HG02885 (cell line): ENCODE results near the gene ATP2C2.
"Not testable (repeated sequence)": the region's sequence is repeated elsewhere in the genome, so short reads cannot be mapped to it uniquely, and the experiment has no call there.

ENCODE experiments used
- ATAC-seq: cut with Tn5 transposase; IDR thresholded peaks from one replicate; pipeline ENCODE4 v1.9.1; 2021; ENCODE audit warnings: mild to moderate bottlenecking; ENCODE audit not compliant: unreplicated experiment, poor library complexity

ATP2C2 gene, protein sequence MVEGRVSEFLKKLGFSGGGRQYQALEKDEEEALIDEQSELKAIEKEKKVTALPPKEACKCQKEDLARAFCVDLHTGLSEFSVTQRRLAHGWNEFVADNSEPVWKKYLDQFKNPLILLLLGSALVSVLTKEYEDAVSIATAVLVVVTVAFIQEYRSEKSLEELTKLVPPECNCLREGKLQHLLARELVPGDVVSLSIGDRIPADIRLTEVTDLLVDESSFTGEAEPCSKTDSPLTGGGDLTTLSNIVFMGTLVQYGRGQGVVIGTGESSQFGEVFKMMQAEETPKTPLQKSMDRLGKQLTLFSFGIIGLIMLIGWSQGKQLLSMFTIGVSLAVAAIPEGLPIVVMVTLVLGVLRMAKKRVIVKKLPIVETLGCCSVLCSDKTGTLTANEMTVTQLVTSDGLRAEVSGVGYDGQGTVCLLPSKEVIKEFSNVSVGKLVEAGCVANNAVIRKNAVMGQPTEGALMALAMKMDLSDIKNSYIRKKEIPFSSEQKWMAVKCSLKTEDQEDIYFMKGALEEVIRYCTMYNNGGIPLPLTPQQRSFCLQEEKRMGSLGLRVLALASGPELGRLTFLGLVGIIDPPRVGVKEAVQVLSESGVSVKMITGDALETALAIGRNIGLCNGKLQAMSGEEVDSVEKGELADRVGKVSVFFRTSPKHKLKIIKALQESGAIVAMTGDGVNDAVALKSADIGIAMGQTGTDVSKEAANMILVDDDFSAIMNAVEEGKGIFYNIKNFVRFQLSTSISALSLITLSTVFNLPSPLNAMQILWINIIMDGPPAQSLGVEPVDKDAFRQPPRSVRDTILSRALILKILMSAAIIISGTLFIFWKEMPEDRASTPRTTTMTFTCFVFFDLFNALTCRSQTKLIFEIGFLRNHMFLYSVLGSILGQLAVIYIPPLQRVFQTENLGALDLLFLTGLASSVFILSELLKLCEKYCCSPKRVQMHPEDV

DNA sequence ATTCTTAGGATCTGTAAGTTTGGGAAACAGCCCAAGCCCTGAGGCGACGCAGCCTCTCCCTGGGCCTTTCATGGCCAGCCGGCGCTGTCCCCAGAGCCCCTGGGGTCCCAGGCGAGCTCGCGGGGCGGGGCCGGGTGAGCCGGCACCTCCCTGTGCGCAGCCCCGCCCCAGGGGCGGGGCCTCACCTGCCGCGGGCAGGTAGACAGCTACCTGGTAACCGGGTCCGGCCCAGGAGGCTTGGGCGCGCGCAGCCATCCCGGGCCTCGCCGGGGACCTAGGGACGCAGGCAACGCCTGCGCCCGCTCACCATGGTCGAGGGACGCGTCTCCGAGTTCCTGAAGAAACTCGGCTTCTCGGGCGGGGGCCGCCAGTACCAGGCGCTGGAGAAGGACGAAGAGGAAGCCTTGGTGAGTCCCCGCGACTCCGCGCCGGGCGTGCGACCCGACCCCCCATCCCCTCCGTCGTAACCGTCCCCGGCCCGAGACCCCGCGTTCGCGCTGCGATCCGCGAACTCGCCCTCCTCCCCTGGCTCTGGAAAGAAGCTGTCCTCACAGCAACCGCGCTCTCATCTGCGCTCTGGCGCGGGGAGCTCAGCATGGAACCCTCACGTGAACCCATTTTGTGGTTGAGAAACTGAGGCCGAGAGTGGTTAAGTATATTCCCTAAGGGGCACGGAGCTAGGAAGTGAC lies at the start of gene ATP2C2:
Gene ATP2C2, plus strand, starts transcription at position 231 of the 689 bp plus-strand sequence. Its CDS starts 78 bp downstream, at position 309.
- ATAC-seq, result no peak

DNA sequence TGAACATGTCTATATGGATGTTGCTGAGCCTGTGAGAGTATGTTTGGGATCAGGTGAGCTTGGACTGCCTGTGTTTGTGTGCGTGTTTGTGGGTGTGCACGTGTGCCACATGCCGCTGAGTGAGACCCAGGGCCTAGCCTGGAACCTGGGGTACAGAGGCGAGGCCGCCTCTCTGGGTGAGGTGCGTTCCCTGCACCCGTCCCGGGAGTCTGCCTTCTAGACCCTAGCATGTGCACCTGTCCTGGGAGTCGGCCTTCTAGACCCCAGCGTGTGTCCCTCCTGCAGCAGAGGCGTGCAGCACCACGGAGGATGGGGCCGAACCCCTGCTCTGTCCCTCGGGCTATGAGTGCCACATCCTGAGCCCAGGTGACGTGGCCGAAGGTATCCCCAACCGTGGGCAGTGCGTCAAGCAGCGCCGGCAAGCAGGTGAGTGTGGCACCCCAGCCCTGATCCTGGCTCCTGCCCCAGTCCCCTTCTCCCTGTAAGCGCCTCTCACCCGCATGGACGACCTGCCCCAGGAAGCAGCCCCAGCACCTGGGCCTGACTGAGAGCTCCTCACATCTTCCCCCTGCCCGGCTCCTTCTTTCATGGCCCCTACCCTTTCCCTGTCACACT lies 49.1 kb upstream of the ATP2C2 start:
- no peak for ATAC-seq

DNA sequence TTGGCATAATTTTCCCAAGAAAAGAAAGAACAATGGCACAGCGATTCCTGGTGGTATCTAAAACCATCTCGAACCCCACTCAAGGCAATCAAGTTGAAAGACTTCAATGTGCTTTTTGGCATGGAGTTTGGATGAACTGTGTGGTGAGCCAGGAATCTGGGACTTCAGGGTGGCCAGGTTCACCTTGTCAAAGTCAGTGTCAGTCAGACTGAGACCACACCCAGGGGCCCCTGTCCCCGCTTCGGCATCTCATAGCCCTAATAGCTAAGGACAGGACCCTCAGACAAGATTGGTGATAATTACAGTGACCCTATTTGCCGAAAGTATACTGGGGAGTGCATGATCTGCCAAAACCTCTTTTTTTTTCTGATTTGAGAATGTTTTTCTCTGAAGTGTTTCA lies 47.8 kb upstream of the ATP2C2 start:
- ATAC-seq, result no peak

DNA sequence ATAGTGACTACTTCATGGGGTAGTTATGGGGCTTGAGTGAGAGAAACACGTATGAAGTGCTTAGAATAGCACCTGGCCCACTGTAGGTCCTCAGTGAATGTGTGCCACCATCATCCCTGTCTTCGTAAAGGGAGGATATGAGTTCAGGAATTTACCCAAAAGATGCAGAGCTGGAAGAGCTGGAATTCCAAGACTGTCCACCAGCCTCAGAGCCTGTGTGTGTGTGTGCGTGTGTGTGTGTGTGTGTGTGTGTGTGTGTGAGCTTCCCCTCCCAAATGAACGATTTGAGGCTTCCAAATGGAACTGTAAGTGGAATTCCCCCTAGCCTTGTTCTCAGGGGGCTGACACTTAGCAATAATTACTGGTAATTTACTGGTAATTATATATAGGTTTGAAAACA lies 46.4 kb upstream of the ATP2C2 start:
- ATAC-seq, result no peak

DNA sequence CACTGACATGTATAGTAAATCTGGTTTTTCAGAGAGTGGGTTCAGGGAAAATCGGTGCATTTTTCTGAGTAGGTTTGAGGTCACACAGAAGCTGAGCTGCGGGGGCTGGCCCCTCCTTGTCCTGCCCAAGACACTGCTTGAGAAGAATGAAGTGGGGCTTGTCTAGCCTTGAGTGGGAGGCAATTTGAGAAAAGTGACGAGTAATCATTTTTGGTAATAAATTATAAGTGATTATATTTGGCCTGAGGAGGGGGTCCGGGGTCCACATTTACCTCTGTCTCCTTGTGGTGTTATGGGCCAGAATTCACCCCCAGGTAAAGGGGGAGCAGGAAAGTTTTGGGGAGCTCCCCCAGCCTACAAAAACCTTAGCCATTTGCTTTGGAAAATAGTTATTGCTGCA lies 45.6 kb upstream of the ATP2C2 start:
- ATAC-seq, result no peak

DNA sequence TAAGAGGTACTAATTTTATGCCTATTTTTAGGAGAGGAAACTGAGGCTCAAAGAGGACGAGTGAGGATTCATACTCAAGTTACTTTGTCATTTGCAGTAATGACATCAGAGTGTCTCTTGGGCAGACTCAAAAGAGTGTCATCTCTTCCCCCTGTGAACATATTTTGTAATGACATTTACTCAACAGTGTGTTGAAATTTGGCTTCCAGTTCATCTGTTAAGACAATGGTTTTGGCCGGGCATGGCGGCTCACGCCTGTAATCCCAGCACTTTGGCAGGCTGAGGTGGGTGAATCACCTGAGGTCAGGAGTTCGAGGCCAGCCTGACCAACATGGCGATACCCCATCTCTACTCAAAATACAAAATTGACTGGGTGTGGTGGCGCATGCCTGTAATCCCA lies 44.7 kb upstream of the ATP2C2 start:
- no peak for ATAC-seq

DNA sequence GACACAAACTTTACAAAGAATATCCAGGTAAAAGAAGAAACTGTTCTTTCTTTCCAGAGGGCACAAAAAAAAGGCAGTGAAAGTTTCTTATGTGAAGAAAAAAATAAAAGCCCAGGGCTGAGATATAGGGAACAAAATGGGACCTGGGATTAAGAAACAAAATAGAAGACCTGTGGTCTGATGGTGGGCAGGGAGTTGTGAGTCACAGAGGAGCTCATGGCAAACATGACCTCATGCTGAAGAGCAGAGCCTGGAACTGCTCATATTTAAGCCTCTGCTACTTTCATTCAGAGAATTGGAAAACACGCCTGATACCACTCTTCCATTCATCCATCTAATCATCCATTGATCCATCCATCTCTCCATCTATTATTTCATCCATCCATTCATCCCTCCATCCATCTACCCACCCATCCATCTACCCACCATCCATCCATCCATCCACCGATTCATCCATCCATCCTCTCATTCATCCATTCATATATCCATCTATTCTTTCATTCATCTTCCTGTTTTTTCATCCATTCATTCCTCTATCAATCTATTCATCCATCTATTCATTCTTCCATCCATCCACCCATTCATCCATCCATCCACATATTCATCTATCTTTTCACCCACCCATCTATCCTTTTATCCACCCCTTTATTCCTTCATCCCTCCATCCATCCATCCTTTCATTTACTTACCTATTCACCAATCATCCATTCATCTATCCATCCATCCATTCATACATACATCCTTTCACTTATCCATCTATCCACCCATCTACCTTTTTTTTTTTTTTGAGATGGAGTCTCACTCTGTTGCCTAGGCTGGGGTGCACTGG lies 43.7 kb upstream of the ATP2C2 start:
- no peak for ATAC-seq

DNA sequence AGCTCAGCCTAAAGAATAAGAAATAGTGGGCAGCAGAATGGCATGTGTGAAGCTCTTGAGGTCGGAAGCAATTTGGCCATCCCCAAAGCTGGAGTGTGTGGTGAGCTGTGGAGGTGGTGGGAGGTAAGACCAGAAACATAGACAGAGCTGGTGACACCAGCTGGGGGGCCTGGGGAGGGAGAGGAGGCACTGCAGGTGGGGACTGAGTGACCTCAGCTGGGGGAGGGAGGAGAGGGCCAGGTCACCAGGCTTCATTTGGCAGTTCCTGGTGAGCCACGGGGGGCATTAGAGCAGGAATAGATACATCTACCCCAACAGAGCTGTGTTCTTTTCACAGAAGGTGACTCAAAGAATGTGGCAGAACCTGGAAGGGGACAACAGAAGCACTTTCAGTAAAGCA lies 41.8 kb upstream of the ATP2C2 start:
- ATAC-seq, result no peak

DNA sequence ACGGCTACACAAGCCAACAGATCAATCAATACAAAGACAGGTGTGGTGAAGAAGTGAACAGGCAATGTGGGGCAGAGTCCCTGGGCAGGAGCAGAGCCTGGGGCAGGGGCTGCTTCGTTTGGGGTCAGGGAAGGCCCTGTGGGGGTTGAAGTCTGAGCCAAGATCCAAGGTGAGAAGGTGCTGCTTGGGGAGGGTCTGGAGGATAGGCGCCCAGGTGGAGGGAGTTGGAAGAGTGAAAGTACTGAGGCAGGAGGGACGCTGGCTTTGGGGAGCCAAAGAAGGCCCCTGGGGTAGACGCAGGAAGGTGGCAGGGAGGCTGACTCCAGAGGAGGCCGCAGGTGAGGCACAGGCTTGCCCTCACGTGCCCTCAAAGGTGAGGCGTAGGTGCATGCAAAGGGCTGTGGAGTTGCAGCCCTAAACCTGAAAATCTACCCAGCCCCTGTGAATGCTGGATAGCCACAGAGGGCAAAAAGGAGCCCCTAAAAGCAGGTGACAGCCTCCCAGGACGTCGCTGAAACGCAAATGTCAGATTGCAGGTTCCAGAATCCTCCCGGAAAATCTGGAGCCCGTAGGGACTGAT lies 40.3 kb upstream of the ATP2C2 start:
- no peak for ATAC-seq

DNA sequence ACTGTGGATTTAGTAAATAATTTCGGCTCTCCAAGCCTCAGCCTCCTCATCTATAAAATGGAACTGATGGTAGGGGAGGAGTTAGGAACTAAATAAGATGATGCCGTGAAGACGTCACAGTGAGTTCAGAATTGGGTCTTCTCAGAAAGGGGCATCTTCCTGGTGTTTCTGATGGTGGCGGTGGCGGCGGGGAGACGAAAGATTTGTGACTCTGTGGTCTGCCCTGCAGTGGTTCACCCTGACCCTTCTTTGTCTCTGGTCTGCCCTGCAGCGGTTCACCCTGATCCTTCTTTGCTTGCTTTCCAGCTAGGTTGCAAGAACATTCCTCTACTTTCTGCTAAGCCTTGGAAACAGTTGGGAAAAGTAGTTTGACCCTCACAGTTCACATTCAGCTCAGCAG lies 39.3 kb upstream of the ATP2C2 start:
- ATAC-seq, result no peak

DNA sequence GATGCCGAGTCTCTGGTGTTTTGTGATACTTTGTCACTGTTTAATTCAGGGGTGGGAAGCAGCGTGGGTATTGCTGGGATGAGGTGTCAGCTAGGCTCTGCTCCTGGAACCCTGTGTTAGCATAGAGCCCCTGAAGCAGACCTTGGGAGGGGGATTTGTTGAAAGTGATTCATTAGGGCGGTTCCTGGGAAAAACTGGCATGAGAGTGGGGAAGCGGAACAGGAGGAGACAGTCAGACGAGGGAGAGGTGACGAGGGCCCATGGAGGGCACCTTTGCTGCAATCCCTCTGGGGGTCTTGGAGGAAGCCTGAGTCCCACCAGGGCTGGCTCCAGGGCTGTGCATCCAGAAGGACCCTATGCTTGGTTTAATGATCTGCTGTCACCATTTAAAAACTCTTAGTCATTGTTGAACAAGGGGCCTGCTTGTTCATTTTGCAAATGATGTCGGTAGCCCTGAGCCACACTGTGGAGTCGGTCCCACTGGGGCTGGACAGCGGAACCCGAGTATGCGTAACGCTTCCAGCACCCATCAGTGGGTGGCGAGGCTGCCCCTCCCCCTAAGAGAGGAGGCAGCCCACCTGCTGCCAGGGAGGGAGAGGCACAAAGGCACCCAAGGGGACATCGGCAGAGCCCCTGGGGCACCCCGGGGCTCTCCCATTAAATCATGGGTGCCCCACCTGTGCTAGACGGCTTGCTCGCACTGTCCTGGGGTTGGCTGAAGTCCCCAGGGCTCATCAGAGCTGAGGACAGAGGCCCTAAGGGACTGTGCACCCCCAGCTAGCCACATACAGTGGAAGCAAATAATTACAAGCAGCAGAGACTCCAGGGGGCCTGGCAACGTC lies 38.3 kb upstream of the ATP2C2 start:
- no peak for ATAC-seq

DNA sequence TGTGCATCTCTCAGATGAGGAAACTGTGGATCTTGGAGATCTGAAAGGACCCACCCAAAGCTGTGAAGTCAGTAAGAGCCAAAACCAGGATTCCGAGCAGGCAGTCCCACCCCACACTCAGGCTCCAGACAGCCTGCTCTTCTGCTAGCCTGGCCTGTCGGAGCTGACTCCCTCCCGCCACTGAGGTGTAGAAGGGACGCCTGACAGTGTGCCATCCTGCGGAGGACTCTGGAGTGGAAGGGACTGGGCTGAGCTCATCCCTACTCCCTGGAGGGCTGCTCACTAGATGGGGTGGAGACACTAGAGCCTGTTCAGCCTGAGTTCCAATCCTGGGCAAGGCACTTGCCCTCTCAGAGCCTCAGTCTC lies 37.7 kb upstream of the ATP2C2 start:
- ATAC-seq, result no peak

DNA sequence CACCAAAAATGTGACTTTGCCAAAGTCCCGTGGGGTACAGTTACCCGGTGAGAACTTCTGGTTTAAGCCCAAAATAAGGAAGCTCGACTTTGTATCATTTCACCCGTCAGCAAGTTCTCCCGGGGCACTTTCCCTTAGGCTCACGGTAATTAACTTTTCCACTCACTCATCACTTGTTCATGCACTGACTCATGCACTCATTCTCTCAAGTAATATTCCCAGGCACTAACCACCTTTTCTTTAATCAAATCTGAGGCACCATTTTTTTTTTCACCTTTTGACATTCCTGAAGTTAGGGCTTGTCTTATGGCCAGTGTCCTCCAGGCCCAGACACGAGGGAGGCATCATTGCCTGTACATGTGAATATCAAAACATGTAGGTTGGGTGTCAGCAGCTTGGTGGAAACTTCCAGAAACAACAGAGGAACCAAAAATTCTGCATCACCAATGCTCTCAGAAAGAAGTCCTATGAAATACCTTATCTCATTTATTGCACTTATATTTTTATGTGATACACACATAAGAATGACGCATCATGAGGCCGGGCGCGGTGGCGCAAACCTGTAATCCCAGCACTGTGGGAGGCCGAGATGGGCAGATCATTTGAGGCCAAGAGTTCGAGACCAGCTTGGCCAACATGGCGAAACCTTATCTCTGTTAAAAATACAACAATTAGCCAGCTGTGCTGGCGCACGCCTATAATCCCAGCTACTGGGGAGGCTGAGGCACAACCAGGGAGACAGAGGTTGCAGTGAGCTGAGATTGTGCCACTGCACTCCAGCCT lies 36.1 kb upstream of the ATP2C2 start:
- ATAC-seq, result no peak

DNA sequence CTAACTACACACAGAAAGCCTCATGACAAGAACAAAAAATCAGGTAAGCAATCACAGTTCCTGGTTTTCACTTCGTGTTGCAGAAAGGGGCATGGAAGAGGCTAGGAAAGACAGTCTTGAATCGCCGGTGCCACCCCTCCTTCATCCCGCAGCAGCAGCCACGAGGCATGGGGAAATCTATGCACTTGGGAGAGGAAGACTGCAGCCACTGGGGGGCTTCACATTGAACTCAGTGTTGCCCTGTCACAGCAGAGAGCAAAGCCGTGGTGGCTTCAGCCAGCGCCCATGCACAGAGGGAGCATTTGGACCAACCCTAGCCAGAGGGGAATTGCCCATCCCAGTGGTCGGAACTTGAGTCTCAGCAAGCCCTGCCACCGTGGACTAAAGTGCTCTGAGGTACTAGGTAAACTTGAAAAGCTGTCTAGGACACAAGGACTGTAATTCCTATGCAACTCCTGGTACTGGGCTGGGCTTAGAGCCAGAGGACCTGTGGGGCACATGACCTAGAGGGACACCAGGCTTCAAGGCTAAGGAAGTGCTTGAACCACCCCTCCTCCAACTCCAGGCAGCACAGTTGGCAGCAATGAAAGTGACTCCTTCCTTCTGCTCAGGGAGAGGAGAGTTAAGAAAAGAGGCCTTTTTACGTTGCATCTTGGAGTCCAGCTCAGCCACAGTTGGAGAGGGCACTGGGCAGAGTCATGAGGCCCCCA lies 35.2 kb upstream of the ATP2C2 start:
- no peak for ATAC-seq

DNA sequence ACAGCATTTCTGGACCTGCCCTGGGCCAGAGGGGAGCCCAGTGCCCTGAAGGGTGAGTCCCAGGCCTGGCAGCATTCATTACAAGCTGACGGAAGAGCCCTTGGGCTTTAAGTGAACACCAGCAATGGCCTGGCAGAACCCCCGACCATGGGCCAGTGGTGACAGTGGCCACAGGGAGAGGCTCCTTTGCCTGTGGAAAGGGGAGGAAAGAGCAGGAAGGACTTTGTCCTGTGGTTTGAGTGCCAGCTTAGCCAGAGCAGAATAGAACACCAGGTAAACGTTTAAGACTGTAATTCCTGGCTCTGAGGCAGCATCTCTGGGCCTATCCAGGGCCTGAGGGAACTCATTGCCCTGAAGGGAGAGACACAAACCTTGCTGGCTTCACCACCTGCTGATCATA lies 34.3 kb upstream of the ATP2C2 start:
- no peak for ATAC-seq

DNA sequence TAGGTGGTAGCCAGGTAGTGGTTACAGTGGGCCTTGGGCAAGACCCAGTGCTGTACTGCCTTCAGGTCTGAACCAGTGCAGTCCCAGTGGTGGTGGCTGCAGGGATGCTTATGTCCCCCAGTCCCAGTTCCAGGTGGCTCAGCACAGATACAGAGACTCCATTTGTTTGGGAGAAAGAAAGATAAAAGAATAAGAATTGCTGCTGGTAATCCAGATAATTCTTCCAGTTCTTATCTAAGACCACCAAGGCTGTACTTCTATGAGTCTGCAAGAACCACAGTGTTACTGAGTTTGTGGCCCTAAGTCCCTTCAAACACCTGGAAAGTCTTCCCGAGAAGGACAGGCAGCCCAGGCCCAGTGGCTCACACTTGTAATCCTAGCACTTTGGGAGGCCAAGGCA lies 33.9 kb upstream of the ATP2C2 start:
- no peak for ATAC-seq

DNA sequence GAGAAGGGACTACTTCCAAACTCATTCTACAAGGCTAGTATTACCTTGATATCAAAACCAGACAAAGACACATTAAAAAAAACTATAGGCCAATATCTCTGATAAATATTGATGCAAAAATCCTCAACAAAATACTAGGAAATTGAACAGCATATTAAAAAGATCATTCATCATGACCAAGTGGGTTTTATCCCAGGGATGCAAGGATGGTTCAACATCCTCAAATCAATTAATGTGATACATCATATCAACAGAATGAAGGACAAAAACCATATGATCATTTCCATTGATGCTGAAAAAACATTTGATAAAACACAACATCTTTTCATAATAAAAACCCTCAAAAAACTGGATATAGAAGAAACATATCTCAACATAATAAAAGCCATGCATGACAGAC lies 31.1 kb upstream of the ATP2C2 start:
- not testable (repeated sequence) for ATAC-seq
